Measurements from ENCODE around the gene ETF1.

The ETF1 gene

GRCh38 chr5:138560971-138561370 lies 17.9 kb upstream of the ETF1 start:
- 100% methylated on average over 2 to 3 of the region's 6 CpGs for WGBS, 2 experiments (ENCODE audit: insufficient coverage in 2 of 2)
- Histone ChIP-seq H3K27ac (ENCODE audit: low read depth, low read length, severe bottlenecking) (no peak overlapping the region), H3K36me3 (ENCODE audit: control insufficient read depth, insufficient read depth, low read length) (peaks cover 96% of the 10 kb centered on the region), H3K4me3 (ENCODE audit: extremely low read depth, insufficient read depth, low read length, poor library complexity, severe bottlenecking) (no peak overlapping the region), H3K9me3 (ENCODE audit: control insufficient read depth, low read length) (no peaks in the 10 kb centered on the region), H3K4me1 (ENCODE audit: control insufficient read depth, insufficient read depth, low read length, poor library complexity, severe bottlenecking) (no peaks in the 10 kb centered on the region)

DNA sequence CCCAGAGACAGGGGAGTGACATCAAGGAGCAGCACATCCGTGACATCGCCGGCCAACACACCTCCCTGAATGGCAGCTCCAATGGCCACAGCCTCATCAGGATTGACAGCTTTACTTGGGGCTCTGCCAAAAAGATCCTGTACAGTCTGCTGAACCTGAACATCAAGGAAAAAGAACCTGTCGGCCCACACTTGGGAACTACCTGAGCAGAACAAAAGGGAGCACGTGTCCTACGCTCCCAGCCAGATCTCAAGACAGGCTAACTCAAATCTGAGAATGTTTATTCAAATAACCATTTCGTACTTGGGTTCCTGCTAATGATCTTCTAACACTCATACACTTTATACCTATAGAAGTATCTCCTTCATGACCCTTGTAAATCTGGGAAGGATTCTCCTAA lies 16.9 kb upstream of the ETF1 start:
- peaks cover 96% of the 10 kb centered on the region for H3K36me3 ChIP-seq (ENCODE audit: control insufficient read depth, insufficient read depth, low read length)
- H3K27ac ChIP-seq (ENCODE audit: low read depth, low read length, severe bottlenecking) = no peak overlapping the region
- WGBS, 2 experiments (ENCODE audit: insufficient coverage in 2 of 2) = 96 to 100% methylated on average over 6 to 7 of the region's 7 CpGs
- no peak overlapping the region for H3K4me3 ChIP-seq (ENCODE audit: extremely low read depth, insufficient read depth, low read length, poor library complexity, severe bottlenecking)
- no peaks in the 10 kb centered on the region for H3K4me1 ChIP-seq (ENCODE audit: control insufficient read depth, insufficient read depth, low read length, poor library complexity, severe bottlenecking)
- H3K9me3 ChIP-seq (ENCODE audit: control insufficient read depth, low read length) = no peaks in the 10 kb centered on the region

GRCh38 chr5:138557677-138558076 lies 14.6 kb upstream of the ETF1 start:
- Histone ChIP-seq H3K9me3 (ENCODE audit: control insufficient read depth, low read length) (no peaks in the 10 kb centered on the region), H3K4me3 (ENCODE audit: extremely low read depth, insufficient read depth, low read length, poor library complexity, severe bottlenecking) (no peak overlapping the region), H3K27ac (ENCODE audit: low read depth, low read length, severe bottlenecking) (no peak overlapping the region), H3K4me1 (ENCODE audit: control insufficient read depth, insufficient read depth, low read length, poor library complexity, severe bottlenecking) (no peaks in the 10 kb centered on the region), H3K36me3 (ENCODE audit: control insufficient read depth, insufficient read depth, low read length) (peaks cover 93% of the 10 kb centered on the region)
- 90 to 100% methylated on average over 1 of the region's 2 CpGs for WGBS, 2 experiments (ENCODE audit: insufficient coverage in 2 of 2)

- no peaks in the 10 kb centered on the region for H3K4me1 ChIP-seq (ENCODE audit: control insufficient read depth, insufficient read depth, low read length, poor library complexity, severe bottlenecking)
- peaks cover 66% of the 10 kb centered on the region for H3K36me3 ChIP-seq (ENCODE audit: control insufficient read depth, insufficient read depth, low read length)
- no peak overlapping the region for H3K4me3 ChIP-seq (ENCODE audit: extremely low read depth, insufficient read depth, low read length, poor library complexity, severe bottlenecking)
- H3K9me3 ChIP-seq (ENCODE audit: control insufficient read depth, low read length) = no peaks in the 10 kb centered on the region
- WGBS, 2 experiments (ENCODE audit: insufficient coverage in 2 of 2) = no CpG with 5 or more reads among the region's 1 CpG
- H3K27ac ChIP-seq (ENCODE audit: low read depth, low read length, severe bottlenecking) = no peak overlapping the region
These were observed 11.1 kb upstream of the ETF1 start for GRCh38 chr5:138554143-138554542.

DNA sequence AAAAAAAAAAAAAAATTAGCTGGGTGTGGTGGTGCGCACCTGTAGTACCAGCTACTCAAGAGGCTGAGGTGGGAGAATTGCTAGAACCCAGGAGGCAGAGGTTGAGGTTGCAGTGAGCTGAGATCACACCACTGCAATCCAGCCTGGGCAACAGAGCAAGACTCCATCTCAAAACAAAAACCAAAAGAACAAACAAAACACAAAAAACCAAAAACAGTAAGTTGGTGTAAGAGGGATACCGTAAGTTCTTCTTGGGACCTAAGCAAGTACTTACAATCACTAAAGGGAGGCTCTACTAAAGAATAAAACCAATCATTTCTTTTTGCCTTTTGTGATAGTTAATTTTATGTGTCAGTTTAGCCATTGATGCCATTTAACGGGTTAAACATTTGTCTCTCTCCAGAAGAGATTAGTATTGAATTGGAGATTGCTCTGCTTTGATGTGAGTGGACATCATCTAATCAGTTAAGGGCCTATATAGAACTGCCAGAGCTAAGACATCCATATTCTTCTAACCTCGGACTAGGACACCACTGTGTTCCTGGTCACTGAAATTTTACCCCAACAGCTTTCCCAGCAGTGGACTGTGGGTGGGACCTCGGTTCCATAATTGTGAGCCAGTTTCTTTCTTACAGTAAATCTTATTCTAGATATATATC lies 10.5 kb upstream of the ETF1 start:
- WGBS, 2 experiments (ENCODE audit: insufficient coverage in 2 of 2) = 100% methylated on average over 1 of the region's 5 CpGs
- Histone ChIP-seq H3K36me3 (ENCODE audit: control insufficient read depth, insufficient read depth, low read length) (peaks cover 60% of the 10 kb centered on the region), H3K4me1 (ENCODE audit: control insufficient read depth, insufficient read depth, low read length, poor library complexity, severe bottlenecking) (no peaks in the 10 kb centered on the region), H3K9me3 (ENCODE audit: control insufficient read depth, low read length) (no peaks in the 10 kb centered on the region), H3K27ac (ENCODE audit: low read depth, low read length, severe bottlenecking) (no peak overlapping the region), H3K4me3 (ENCODE audit: extremely low read depth, insufficient read depth, low read length, poor library complexity, severe bottlenecking) (no peak overlapping the region)

DNA sequence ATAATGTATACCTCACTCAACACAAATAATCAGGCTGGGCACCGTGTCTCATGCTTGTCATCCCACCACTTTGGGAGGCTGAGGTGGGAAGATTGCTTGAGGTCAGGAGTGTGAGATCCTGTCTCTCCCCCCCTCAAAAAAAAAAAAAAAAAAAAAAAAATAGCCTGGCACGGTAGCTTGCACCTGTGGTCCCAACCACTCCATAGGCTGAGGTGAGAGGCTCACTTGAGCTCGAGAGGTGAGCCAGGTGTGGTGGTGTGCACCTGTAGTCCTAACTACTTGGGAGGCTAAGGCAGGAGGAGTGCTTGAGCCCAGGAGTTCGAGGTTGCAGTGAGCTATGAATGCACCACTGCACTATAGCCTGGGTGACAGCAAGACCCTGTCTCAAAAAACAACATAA lies 9.6 kb upstream of the ETF1 start:
- no peaks in the 10 kb centered on the region for H3K4me1 ChIP-seq (ENCODE audit: control insufficient read depth, insufficient read depth, low read length, poor library complexity, severe bottlenecking)
- 94 to 100% methylated on average over 2 of the region's 4 CpGs for WGBS, 2 experiments (ENCODE audit: insufficient coverage in 2 of 2)
- peaks cover 51% of the 10 kb centered on the region for H3K36me3 ChIP-seq (ENCODE audit: control insufficient read depth, insufficient read depth, low read length)
- H3K27ac ChIP-seq (ENCODE audit: low read depth, low read length, severe bottlenecking) = no peak overlapping the region
- no peak overlapping the region for H3K4me3 ChIP-seq (ENCODE audit: extremely low read depth, insufficient read depth, low read length, poor library complexity, severe bottlenecking)
- H3K9me3 ChIP-seq (ENCODE audit: control insufficient read depth, low read length) = no peaks in the 10 kb centered on the region

DNA sequence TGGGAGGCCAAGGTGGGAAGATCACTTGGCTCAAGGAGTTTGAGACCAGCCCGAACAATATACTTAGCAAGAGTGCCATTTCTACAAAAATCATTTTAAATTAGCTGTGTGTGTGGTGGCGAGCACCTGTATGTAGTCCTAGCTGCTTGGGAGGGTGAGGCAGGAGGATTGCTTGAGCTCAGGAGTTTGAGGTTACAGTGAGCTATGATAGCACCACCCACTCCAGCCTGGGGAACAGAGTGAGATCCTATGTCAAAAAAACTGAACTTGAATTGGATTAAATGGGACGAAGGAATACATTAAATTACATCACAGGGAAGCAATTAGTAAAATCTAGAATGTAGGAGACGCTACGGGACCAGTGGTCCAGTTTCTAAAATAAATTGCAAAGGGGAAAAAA lies 6.4 kb upstream of the ETF1 start:
- H3K4me3 ChIP-seq (ENCODE audit: extremely low read depth, insufficient read depth, low read length, poor library complexity, severe bottlenecking) = no peak overlapping the region
- H3K9me3 ChIP-seq (ENCODE audit: control insufficient read depth, low read length) = no peaks in the 10 kb centered on the region
- H3K27ac ChIP-seq (ENCODE audit: low read depth, low read length, severe bottlenecking) = no peak overlapping the region
- peaks cover 22% of the 10 kb centered on the region for H3K36me3 ChIP-seq (ENCODE audit: control insufficient read depth, insufficient read depth, low read length)
- whole genome bisulfite sequencing, 2 experiments (ENCODE audit: insufficient coverage in 2 of 2) = 97% methylated on average over 2 to 3 of the region's 5 CpGs
- no peaks in the 10 kb centered on the region for H3K4me1 ChIP-seq (ENCODE audit: control insufficient read depth, insufficient read depth, low read length, poor library complexity, severe bottlenecking)

GRCh38 chr5:138545919-138546562 lies 3.0 kb upstream of the ETF1 start:
- Histone ChIP-seq H3K9me3 (ENCODE audit: control insufficient read depth, low read length) (no peaks in the 10 kb centered on the region), H3K36me3 (ENCODE audit: control insufficient read depth, insufficient read depth, low read length) (peaks cover 6% of the 10 kb centered on the region), H3K4me3 (ENCODE audit: extremely low read depth, insufficient read depth, low read length, poor library complexity, severe bottlenecking) (no peak overlapping the region), H3K27ac (ENCODE audit: low read depth, low read length, severe bottlenecking) (no peak overlapping the region), H3K4me1 (ENCODE audit: control insufficient read depth, insufficient read depth, low read length, poor library complexity, severe bottlenecking) (peaks cover 2% of the 10 kb centered on the region)
- WGBS, 2 experiments (ENCODE audit: insufficient coverage in 2 of 2) = 94 to 98% methylated on average over 4 to 5 of the region's 6 CpGs

- peak overlapping the region; percentile 95 for H3K4me3 ChIP-seq (ENCODE audit: extremely low read depth, insufficient read depth, low read length, poor library complexity, severe bottlenecking)
- peak overlapping the region; percentile 98 for H3K27ac ChIP-seq (ENCODE audit: low read depth, low read length, severe bottlenecking)
- H3K4me1 ChIP-seq (ENCODE audit: control insufficient read depth, insufficient read depth, low read length, poor library complexity, severe bottlenecking) = peaks cover 8% of the 10 kb centered on the region
- no peaks in the 10 kb centered on the region for H3K9me3 ChIP-seq (ENCODE audit: control insufficient read depth, low read length)
- peaks cover 21% of the 10 kb centered on the region for H3K36me3 ChIP-seq (ENCODE audit: control insufficient read depth, insufficient read depth, low read length)
- WGBS, 2 experiments (ENCODE audit: insufficient coverage in 2 of 2) = 53 to 63% methylated on average over 10 to 11 of the region's 16 CpGs
These were observed 1.4 kb upstream of the ETF1 start for GRCh38 chr5:138544181-138545134.

DNA sequence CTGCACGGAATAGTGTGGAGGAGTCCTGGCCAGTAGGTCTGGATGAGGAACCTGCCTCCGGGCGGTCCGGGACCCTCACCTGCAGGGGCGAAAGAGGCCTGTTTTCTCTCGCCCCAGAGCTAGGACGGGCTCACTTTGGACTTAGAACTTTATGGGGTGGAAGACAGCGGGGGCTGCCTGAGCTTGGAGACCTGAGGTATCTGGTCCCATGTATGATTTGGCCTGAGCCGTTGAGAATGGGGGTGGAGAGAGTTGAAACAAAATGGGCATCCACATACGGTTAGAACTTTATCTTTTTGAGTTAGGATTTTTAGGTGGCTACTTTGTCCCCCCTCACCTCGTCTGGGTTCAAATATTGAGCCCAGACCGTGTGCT lies 681 bp upstream of the ETF1 start:
- peaks cover 28% of the 10 kb centered on the region for H3K36me3 ChIP-seq (ENCODE audit: control insufficient read depth, insufficient read depth, low read length)
- H3K27ac ChIP-seq (ENCODE audit: low read depth, low read length, severe bottlenecking) = peak overlapping the region; percentile 98
- H3K4me1 ChIP-seq (ENCODE audit: control insufficient read depth, insufficient read depth, low read length, poor library complexity, severe bottlenecking) = peaks cover 8% of the 10 kb centered on the region
- WGBS, 2 experiments (ENCODE audit: insufficient coverage in 2 of 2) = 0 to 2% methylated on average over 9 to 12 of the region's 12 CpGs
- H3K9me3 ChIP-seq (ENCODE audit: control insufficient read depth, low read length) = no peaks in the 10 kb centered on the region
- peak overlapping the region; percentile 95 for H3K4me3 ChIP-seq (ENCODE audit: extremely low read depth, insufficient read depth, low read length, poor library complexity, severe bottlenecking)

All from mesodermal cell (in vitro differentiated cells).